ENCODE data around the gene PTCD2.

PTCD2 gene

DNA sequence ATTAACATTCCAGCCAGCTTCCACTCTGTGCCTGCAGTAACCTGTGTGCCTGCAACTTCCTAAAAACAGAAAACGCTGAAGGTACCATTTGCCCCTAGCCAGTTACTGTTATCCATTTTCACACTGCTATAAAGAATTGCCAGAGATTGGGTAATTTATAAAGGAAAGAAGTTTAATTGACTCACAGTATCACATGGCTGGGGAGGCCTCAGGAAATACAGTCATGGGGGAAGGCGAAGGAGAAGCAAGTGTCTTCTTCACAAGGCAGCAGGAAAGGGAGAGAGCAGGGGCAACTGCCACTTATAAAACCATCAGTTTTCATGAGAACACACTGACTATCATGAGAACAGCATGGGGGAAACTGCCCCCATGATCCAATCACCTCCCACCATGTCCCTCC is 31.2 kb downstream of the PTCD2 start:
- DNase-seq (ENCODE audit: extremely low spot score): no peak
- TF ChIP-seq, protein P1, sequence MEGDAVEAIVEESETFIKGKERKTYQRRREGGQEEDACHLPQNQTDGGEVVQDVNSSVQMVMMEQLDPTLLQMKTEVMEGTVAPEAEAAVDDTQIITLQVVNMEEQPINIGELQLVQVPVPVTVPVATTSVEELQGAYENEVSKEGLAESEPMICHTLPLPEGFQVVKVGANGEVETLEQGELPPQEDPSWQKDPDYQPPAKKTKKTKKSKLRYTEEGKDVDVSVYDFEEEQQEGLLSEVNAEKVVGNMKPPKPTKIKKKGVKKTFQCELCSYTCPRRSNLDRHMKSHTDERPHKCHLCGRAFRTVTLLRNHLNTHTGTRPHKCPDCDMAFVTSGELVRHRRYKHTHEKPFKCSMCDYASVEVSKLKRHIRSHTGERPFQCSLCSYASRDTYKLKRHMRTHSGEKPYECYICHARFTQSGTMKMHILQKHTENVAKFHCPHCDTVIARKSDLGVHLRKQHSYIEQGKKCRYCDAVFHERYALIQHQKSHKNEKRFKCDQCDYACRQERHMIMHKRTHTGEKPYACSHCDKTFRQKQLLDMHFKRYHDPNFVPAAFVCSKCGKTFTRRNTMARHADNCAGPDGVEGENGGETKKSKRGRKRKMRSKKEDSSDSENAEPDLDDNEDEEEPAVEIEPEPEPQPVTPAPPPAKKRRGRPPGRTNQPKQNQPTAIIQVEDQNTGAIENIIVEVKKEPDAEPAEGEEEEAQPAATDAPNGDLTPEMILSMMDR (IDR thresholded peaks at IDR 0.05; ENCODE audit: control extremely low read depth, extremely low read depth, low read depth, missing control alignments): no peak
- ChIA-PET POLR2A (no interaction called here), CTCF (no interaction called here)

DNA sequence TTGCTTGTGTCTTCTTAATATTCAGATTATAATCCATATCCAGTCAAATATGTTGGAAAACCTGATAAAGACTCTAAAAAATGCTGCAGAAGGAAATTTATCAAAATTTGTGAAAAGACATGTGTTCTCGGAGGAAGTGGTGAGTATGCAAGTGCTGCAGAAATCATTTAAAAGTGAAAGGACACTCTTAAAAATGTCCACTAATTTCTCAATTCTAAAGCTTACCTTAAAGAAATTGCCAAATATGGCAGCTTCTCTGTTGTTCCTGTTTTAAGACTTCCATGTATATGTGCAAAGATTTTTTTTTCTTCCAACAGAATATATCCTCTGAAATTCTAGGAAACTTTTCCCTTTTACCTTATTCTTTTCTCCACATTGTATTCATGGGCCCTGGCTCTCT is 32.4 kb downstream of the PTCD2 start:
- ChIA-PET POLR2A (no interaction called here), CTCF (interaction anchor here (0.9 kb wide), 1 partner anchor 13 kb away, joined by 3 read pairs; no protein-coding TSS in a partner anchor)
- TF ChIP-seq, protein P1 (IDR thresholded peaks at IDR 0.05; ENCODE audit: control extremely low read depth, extremely low read depth, low read depth, missing control alignments): no peak
- DNase-seq (ENCODE audit: extremely low spot score): no peak

- ChIA-PET CTCF (interaction anchor here (0.9 to 1.4 kb wide), 4 partner anchors 13 to 72 kb away, joined by 3 to 6 read pairs (median 4); no protein-coding TSS in a partner anchor), POLR2A (no interaction called here)
- TF ChIP-seq, protein P1 (IDR thresholded peaks at IDR 0.05; ENCODE audit: control extremely low read depth, extremely low read depth, low read depth, missing control alignments): no peak
- no peak for DNase-seq (ENCODE audit: extremely low spot score)
Observed at GRCh38 chr5:72353046-72353445, 32.9 kb downstream of the PTCD2 start.

GRCh38 chr5:72355706-72356299 is 35.6 kb downstream of the PTCD2 start:
- CTCF ChIA-PET: interaction anchor here (1.0 to 3.6 kb wide), 9 partner anchors 10 to 202 kb away, joined by 3 to 25 read pairs (median 5); partner anchors contain the start of genes MRPS27 and PTCD2
- TF ChIP-seq, protein P1 (IDR thresholded peaks at IDR 0.05; ENCODE audit: control extremely low read depth, extremely low read depth, low read depth, missing control alignments): peak; percentile 33
- POLR2A ChIA-PET: no interaction called here
- DNase-seq (ENCODE audit: extremely low spot score): no peak

DNA sequence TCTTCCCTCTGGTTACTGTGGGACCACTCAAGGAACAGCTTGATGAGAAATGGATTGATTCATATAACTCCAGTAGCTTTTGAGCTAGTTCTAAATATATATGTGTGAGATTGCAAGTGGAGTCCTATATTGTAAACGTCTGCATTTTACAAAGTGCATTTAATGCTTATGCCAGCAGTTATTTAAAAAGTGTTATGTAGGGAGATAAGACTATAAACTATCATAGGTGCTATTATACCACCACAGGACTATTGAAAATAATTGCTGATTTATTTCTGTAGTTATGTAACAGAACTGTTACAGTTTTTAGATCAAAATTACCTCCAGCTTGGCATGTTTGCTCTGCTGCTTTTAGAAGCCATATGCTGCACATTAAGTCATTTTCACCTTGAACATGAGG is 36.2 kb downstream of the PTCD2 start:
- DNase-seq (ENCODE audit: extremely low spot score): no peak
- POLR2A ChIA-PET: no interaction called here
- CTCF ChIA-PET: interaction anchor here (1.0 to 3.6 kb wide), 11 partner anchors 10 to 201 kb away, joined by 3 to 25 read pairs (median 4); partner anchors contain the start of genes MRPS27 and PTCD2
- TF ChIP-seq, protein P1 (IDR thresholded peaks at IDR 0.05; ENCODE audit: control extremely low read depth, extremely low read depth, low read depth, missing control alignments): no peak

GRCh38 chr5:72358925-72359324 is 38.8 kb downstream of the PTCD2 start:
- TF ChIP-seq, protein P1 (IDR thresholded peaks at IDR 0.05; ENCODE audit: control extremely low read depth, extremely low read depth, low read depth, missing control alignments): no peak
- ChIA-PET CTCF (interaction anchor here (0.9 kb wide), 2 partner anchors 10 to 13 kb away, joined by 3 read pairs; no protein-coding TSS in a partner anchor), POLR2A (no interaction called here)
- DNase-seq (ENCODE audit: extremely low spot score): no peak

Data from GM10248 (cell line).